ENCODE measurements around the gene SLC2A10. TPM values are rescaled to one million over a fixed set of nuclear protein-coding genes. Genes with fewer than 3 reads are reported as not detected.

SLC2A10 gene
- total RNA-seq, 1 donor from 2014 or later = 25.9 TPM

- no peak for DNase-seq (ENCODE audit: low spot score)
These were observed 26.0 kb downstream of the SLC2A10 start for GRCh38 chr20:46735436-46735835.

DNA sequence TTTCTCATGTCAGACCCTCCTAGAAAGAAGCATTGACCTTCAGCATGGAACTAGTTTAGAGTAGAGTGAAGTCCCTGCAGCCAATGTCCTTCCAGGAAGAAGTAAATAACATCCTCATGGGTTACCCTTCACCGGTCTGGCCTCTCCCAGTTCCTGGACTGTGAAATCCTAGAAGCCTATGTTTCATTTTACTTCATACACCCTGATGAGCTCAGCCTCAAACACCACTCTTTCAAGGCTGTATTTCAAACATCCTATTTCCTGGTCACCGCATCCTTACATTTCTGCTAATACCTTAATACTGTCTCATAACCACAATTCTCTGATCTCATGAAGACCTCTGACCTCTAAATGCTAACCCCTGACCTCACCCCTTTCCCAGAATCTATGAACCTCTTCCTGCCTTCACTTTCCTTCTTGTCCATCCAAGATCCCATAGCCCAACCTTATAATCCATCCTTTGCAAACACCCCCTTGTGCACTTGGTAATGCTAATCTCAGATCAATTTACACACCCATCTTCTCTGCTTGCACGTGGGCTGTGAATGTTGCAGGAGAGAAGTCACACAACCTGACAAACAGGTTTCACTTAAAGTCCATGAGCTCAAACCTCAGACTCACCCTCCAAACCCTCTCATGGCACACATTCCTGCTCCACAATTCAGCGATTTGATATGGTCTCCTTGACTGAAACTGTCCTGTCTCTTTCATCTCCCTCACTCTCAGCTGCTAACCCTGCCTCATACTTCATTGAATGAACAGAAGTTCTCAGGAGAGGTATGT lies 30.2 kb downstream of the SLC2A10 start:
- DNase-seq (ENCODE audit: low spot score) = peak; percentile 57

DNA sequence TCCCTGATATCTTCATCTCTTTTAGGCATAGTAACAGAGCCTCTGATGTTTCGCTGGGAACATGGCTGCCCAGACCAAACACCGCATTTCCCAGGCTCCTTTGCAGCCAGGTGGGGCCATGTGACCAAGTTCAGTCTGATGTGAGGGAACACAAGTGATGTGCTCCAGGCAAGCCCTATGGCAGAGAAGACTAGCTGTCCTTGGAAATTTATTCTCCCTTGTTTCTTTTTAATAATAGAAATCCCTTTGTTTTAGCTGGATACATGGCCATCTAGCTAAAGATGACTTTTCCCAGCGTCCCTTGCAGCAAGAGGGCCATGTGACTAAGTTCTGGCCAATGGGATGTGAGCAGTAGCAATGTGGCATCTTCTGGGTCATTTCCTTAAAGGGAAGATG lies 30.8 kb downstream of the SLC2A10 start:
- no peak for DNase-seq (ENCODE audit: low spot score)

- no peak for DNase-seq (ENCODE audit: low spot score)
These were observed 32.6 kb downstream of the SLC2A10 start for GRCh38 chr20:46741924-46742668.

DNA sequence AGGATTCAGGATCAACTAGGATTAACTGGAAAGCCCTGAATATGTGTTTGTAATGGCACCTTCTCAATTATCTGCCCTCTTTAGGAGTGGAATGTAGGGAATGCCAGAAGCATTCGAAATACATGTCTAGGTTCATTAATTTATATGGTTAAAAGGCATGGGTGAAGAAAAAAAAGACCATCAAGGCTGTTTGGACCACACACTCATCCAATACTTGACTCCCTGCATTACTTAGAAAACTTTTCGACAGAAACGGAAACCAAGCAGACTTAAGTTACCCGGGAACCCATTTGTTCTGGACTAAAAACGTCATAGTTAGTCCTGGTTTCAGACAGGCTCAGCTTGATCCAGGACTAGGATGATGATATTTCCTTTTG lies 33.2 kb downstream of the SLC2A10 start:
- DNase-seq (ENCODE audit: low spot score) = no peak

- DNase-seq (ENCODE audit: low spot score) = no peak
These were observed 33.6 kb downstream of the SLC2A10 start for GRCh38 chr20:46743088-46743487.

GRCh38 chr20:46746956-46747526 lies 37.6 kb downstream of the SLC2A10 start:
- no peak for DNase-seq (ENCODE audit: low spot score)

- DNase-seq (ENCODE audit: low spot score) = no peak
These were observed 39.7 kb downstream of the SLC2A10 start for GRCh38 chr20:46749147-46749546.

- no peak for DNase-seq (ENCODE audit: low spot score)
These were observed 42.4 kb downstream of the SLC2A10 start for GRCh38 chr20:46751856-46752255.

DNA sequence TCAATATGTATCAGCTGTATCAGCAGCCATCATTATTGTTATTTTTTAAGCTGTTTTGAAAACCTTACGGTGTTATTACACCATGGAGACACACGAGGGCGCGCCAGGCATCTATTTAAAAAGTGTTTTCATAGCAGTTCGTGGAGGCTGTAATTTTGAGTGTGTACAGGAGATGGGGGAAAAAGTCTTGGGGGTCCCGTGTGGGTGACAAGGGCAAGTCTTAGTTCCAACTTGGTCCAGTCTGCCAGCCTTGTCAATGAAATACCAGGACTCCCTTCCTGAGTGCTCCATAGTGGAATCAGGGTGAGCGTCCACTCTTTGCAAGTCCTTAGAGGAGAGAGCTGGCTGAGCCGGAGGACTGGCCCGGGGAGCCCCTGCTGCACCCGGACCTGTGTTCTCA lies 43.3 kb downstream of the SLC2A10 start:
- peak; percentile 65 for DNase-seq (ENCODE audit: low spot score)

DNA sequence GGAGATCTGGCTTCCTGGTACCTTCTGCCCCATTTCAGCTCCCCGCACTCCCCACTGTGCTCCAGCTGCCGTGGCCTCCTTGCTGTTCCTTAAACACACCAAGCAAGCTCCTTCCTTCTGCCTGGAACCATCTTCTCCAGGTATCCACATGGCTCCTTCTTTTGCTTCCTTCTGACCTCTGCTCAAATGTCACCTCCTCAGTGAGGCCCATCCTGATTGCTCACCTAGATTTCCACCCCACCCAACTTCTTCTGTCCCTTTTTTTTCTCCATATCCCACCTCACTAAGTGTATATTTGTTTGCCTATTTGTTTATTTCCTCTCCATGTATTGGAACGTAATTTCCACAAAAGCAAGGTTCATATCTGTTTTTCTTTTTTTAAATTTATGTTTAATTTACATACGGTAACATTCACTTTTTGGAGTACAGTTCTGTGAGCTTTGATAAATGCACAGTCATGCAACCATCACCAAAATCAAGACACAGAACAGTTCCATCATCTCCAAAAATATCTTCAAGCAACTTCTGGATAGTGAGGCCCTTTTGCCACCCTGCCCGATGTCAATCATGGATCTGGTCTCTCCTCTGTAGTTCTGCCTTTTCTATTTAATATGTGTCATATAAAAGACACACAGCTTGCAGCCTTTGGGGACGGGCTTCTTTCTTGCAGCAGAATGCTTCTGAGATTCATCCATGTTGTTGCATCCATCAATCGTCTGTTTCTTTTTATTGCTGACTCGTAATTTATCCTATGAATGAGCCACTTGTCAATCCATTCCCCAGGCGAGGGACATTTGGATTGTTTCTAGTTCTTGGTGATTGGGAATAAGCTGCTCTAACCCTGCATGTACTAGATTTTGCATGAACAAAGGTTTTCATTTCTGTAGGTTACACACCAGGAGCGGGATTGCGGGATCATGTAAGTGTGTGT lies 46.3 kb downstream of the SLC2A10 start:
- DNase-seq (ENCODE audit: low spot score) = no peak

GRCh38 chr20:46756419-46756818 lies 47.0 kb downstream of the SLC2A10 start:
- DNase-seq (ENCODE audit: low spot score) = no peak

GRCh38 chr20:46757135-46757534 lies 47.7 kb downstream of the SLC2A10 start:
- no peak for DNase-seq (ENCODE audit: low spot score)

- DNase-seq (ENCODE audit: low spot score) = no peak
These were observed 48.6 kb downstream of the SLC2A10 start for GRCh38 chr20:46757754-46758678.

DNA sequence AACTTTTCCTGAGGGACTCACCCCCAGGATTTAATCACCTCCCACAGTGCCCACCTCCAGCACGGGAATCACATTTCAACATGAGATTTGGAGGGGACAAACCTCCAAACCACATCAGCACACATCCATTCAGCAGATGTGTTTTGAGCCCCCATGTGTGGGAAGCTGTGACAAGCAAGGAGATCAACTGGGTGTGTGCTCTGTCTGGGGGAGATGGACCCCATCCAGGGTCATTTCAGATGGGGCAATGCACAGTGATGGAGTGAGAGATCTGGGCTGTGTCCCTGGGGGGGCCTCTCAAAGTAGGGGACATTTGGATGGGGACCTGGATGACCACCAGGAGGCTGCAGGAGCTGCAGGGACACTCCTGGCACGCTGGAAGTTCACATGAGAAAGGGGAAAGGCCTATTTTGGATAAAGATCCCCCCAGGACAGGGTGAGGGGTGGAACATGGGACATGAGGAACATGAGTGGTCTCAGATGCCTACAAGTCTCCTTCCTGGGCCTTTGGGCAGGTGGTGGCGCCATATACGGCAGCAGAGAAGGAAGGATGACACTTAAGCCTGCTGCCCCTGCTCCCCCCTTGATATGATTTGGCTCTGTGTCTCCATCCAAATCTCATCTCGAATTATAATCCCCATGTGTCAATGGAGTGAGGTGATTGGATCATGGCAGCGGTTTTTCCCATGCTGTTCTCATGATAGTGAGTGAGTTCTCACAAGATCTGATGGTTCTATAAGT lies 49.6 kb downstream of the SLC2A10 start:
- DNase-seq (ENCODE audit: low spot score) = no peak

DNA sequence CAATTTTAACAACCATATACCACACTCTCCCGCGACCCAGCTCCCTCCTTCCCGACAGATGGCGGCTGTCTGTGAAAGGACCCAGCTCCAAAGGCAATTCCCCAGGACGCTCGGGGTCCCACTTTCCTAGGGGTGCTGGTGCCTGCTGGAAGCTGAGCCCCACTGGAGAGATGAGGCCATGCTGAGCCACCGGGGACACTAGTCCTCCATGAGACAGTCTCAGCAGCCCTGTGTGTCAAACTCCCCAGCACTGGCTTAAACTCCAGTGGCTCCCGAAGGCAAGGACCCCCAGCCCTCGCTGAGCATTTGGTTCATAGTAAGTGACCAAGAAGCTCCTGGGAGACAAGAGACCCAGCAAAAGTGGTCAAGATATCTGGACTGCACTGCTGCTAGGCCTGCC lies 52.1 kb downstream of the SLC2A10 start:
- no peak for DNase-seq (ENCODE audit: low spot score)

- no peak for DNase-seq (ENCODE audit: low spot score)
These were observed 54.6 kb downstream of the SLC2A10 start for GRCh38 chr20:46764068-46764467.

DNA sequence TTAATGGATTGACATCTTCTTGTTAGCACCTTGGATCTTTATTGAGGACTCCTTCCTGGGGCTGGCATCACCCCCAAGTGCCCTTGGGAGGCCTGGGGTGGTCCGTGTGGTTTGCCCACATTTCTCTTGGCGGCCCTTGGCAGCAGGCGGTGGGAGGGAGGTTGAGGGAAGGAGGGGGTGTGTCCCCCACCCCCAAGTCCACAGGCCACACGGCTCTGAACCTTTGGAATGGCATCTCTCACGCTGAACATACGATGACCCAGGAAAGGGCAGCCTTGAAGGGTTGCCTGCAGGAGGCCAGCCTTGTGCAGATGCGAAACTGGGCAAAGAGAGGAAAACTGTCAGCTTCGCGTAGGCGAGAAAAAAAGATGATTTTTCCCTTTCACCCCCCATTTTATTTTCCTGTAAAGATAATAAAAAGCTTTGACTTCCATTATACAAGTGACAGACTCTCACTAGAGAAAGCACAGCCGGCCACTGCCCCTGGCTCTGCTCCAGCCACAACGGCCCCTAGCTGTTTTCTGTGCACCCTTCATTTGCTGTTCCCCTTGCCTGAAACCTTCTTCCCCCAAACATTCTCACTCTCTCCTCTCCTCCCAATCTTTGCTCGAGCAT lies 56.2 kb downstream of the SLC2A10 start:
- no peak for DNase-seq (ENCODE audit: low spot score)

DNA sequence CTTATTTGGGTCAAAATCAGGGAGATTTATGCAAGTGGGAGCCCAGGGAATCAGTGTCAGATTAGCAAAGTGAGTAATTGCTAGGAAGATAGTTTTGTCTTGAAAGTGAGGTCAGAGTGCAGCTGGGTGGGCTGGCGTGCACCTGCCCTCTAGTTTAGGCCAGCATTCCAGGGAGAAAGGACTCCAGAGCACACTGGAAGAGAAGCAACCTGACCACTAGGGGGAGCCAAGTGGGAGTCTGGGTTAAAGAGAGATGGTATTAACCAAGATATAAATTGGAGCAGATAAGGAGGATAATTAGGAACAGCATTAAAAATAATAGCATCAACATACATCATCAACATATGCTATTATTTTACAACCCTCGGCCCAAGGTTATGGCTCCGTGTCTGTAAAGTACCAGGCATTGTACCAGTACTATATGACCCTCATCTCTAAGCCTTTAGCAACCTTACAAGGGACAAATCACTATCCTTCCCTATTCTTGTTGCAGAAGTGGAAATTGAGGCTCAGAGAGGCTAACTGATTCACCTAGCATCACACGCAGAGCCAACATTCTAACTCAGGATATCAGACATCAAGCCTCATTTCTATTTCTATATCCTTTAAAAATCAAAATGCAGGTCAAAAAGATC lies 57.8 kb downstream of the SLC2A10 start:
- no peak for DNase-seq (ENCODE audit: low spot score)

Measured in ureter (tissue), 1 donor.